Omental fat pad (tissue), 4 donors: ENCODE measurements around the gene EDIL3. TPM values are rescaled to one million over a fixed set of nuclear protein-coding genes. Genes with fewer than 3 reads are reported as not detected.

Source experiments
- ATAC-seq: fragments of 150-250 bp; one replicate; pipeline ENCODE4 v1.9.1; 2016; ENCODE audit warnings: mild to moderate bottlenecking, moderate library complexity; ENCODE audit not compliant: low FRiP score
- DNase-seq: peaks from one replicate; pipeline ENCODE4 v3.0.0-alpha.2; 2019; ENCODE audit warnings: low spot score
- CTCF ChIP-seq, 3 donors: fragments of 450-650 bp; IDR thresholded peaks; one replicate each; pipeline ENCODE4 v1.5.1; 2016 to 2017; ENCODE audit warnings: antibody characterized with exemption in 3 of 3, mild to moderate bottlenecking in 3 of 3, moderate library complexity in 2 of 3
- total RNA-seq, 4 donors: library from RNA; depleted of rRNA; stranded (reverse); fragments of >200 nt; gene quantifications; one replicate each; pipeline ENCODE4 v1.1.0, GENCODE V29; 2016

Gene EDIL3
- total RNA-seq, 4 donors from 2014 or later = 2.3 to 22.4 (median 4.2) TPM

GRCh38 chr5:84228266-84228665, 156.4 kb downstream of the EDIL3 start:
- no peak for ATAC-seq
- no peak for TF ChIP-seq CTCF (IDR thresholded peaks at IDR 0.05)

DNA sequence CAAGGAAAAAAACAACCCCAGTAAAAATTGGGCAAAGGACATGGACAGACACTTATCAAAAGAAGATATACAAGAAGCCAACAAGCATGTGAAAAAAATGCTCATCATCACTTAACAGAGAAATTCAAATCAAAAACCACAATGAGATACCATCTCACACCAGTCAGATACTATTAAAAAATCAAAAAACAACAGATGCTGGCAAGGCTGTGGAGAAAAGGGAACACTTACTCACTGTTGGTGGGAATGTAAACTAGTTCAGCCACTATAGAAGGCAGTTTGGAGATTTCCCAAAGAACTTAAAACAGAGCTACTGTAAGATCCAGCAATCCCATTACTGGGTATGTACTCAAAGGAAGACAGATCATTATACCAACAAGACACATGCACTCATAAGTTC, 157.4 kb downstream of the EDIL3 start:
- DNase-seq (no peak), ATAC-seq (no peak)
- TF ChIP-seq CTCF (IDR thresholded peaks at IDR 0.05) = no peak

More at GRCh38 chr5:84228266-84228665, 156.4 kb downstream of the EDIL3 start:
- no peak for DNase-seq

GRCh38 chr5:84218546-84218945, 166.1 kb downstream of the EDIL3 start:
- TF ChIP-seq CTCF (IDR thresholded peaks at IDR 0.05) = no peak
- ATAC-seq (no peak), DNase-seq (no peak)

DNA sequence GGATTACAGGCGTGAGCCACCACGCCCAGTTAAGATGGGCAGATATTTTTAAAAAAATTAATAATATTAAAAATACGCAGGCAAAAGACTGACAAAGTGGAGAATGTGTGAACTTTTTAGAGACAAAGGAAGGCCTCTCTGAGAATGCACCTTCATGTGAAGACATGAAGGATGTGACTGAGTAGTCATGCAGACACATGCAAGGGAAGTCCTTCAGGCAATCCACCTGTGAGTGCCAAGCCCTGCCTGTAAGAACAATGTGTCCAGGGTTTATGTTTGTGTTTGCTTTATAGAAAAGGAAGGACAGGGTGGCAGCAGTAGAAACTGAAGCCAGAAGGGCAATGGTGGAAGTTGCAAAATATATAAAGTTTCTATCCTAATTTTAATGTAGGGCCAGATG, 169.2 kb downstream of the EDIL3 start:
- ATAC-seq (no peak), DNase-seq (no peak)
- TF ChIP-seq CTCF (IDR thresholded peaks at IDR 0.05) = no peak

DNA sequence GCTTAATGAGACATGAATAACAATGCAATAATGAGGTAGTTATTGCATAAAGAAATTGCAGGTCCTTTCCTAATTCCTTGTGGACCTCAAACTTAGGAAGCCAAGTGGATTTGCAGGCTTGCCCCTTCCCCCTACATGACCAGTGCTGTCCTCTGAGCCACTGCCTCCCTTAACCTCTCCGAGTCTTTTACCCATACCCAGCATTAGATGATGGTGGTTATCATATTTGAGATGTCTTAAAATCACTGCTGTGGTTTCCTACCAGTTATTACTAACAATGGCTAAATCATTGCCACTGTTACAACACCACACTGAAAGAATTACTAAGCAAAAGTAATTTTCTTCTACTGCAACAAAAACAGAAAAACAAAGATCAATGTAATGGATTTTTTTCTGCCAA, 170.8 kb downstream of the EDIL3 start:
- DNase-seq = no peak
- no peak for ATAC-seq
- TF ChIP-seq CTCF (IDR thresholded peaks at IDR 0.05) = no peak

DNA sequence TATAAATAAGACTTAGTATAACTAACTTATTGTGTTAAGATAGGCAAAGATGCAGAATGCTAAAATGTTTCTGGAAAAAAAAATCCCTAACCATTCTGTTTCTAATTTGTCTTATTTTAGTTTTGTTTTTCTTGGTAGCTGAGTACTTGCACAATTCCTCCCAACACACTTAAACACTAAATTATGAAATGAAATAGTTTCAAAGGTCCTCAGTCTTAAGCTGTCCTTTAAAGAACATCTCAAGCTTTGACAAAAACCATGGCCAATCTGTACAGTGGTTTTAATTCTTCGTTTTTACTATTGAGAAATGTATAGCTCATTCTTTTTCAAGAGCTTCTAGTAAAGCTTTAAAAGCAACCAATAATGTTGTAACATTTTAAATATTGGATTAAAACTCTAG, 171.5 kb downstream of the EDIL3 start:
- ATAC-seq (no peak), DNase-seq (no peak)
- TF ChIP-seq CTCF (IDR thresholded peaks at IDR 0.05) = no peak

GRCh38 chr5:84204772-84205171, 179.9 kb downstream of the EDIL3 start:
- DNase-seq (no peak), ATAC-seq (no peak)
- no peak for TF ChIP-seq CTCF (IDR thresholded peaks at IDR 0.05)
